Measurements from ENCODE around the gene ACP7.
"Not testable (repeated sequence)": the region's sequence is repeated elsewhere in the genome, so short reads cannot be mapped to it uniquely, and the experiment has no call there.

The ACP7 gene

GRCh38 chr19:39078436-39079200 lies 5.5 kb upstream of the ACP7 start:
- DNase-seq: no peak

DNA sequence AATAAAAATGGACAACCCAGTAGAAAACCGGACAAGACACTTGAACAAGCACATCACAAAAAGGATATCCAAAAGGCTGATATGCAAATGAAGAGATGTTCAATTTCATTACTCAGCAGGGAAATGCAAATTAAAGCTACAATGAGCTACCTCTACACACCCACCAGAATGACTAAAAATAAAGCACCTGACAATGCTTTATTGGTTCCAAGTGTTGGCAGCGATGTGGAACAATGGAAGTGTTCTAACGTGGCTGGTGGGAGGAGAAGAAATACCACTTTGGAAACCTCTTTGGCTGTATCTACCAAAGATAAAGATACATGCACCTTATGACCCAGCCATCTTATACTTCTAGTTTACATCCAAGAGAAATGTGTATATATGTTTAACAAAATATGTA lies 3.7 kb upstream of the ACP7 start:
- no peak for DNase-seq

DNA sequence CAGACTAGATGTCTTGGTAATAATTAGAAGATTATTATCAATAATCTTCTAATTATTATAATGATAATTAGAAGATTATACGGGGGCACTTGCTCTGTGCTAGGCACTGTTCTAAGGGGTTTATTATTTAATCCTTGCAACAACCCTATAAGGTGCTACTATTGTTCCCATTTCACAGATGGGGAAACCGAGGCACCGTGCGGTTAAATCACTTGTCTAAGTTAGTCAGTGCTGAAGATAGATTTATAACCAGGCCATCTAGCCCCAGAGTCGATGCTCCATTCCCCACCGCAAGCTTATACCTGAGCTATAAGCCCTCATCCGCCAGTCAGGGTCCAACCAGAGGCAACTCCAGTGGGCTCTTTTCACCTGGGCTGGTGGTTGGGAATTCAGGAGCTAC lies 2.0 kb upstream of the ACP7 start:
- DNase-seq: no peak

DNA sequence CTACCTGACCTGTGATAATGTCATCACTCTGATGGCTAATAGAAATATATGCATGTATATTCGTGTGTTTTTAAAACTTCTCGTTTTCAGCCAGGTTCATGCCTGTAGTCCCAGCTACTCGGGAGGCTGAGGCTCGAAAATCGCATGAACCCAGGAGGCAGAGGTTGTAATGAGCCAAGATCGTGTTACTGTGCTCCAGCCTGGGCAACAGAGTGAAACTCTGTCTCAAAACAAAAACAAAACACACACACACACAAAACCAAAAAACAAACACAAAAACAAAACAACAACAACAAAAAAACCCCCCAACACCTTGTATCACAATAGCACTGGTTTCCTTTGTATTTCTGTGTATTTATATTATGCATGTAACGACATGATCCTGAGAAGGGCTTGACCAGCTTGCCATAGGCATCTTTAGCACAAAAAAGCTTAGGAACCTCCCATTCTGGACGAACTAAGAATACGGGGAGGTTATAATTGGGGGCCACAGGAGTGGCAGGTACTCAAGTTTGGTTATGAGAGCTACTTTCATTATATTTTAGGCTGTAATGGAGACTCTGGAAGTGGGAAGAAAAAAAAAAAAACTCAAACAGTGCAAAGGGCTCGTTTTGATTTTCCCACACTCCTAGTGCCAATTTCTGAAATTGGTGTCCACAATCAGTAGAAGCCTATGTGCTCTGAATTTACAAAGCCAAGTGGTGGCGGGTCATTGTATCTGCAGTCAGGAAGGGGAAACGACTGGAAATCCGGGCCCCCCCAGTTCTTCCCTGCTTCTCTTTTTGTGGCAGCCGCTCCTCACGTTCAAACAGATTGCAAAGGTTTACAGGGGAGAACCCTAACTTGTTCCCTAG lies 1.2 kb upstream of the ACP7 start:
- DNase-seq: no peak

GRCh38 chr19:39083599-39083982 lies 577 bp upstream of the ACP7 start:
- DNase-seq: no peak

DNA sequence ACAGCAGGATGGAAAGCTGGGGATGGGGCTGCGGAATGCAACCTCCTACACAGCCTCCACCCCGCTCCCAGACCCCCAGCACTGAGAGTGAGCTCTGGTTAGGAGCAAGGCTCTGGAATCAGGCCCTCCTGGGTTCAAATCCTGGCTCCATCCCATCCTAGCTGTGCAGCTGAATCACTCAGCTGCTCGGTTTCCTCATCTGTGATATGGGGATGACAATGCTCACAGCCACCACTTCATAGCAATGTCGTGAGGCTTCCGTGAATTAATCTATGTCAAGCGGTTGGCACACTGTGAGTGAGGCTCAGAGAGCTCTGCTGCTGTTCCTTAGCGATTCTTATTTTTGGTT lies 538 bp downstream of the ACP7 start:
- no peak for DNase-seq

DNA sequence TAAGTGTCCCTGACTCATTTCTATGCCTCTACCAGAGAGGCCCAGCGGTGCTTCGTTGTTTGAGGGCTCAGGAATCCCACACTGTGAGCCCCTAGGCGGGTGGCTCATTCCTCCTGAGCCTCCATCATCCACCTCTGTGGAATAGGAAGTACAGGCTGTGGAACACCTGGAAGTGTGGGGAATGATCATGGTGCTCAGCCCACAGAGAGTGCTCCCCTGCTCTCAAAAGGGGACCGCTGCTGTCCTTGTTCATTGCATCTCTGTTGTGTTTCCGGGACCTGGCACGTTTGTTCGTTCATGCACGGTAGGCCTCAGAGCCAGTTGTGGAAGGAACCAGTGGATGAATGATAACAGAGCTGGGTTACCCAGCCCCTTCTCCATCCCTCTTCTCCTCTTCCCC lies 1.2 kb downstream of the ACP7 start:
- no peak for DNase-seq

DNA sequence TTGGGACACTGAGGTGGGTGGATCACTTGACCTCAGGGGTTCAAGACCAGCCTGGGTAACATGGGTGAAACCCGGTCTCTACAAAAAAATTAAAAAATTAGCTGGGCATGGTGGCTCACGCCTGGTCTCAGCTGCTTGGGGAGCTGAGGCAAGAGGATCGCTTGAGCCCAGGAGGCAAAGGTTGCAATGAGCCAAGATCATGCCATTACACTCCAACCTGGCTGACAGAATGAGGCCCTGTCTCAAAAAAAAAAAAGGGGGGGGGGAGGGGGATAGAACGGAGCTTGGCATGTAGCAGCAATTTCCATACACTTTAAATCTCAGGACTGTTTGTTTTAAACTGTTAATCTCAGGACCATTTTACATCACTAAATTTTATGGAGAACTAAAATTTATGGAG lies 2.2 kb downstream of the ACP7 start:
- no peak for DNase-seq

- DNase-seq: no peak
Observed at GRCh38 chr19:39087907-39088686, 3.9 kb downstream of the ACP7 start.

DNA sequence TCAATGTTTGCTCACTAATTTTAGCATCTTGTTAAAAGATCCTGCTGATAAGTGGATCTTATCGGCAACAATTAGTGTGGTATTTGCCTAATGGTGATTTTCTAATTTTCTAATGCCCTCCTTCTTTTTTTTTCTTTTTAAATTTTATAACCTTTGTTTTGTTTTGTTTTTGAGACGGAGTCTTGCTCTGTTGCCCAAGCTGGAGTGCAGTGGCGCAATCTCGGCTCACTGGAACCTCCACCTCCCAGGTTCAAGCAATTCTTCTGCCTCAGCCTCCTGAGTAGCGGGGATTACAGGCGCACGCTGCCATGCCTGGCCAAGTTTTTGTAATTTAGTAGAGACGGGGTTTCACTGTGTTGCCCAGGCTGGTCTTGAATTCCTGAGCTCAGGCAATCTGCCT lies 5.8 kb downstream of the ACP7 start:
- not testable (repeated sequence) for DNase-seq

DNA sequence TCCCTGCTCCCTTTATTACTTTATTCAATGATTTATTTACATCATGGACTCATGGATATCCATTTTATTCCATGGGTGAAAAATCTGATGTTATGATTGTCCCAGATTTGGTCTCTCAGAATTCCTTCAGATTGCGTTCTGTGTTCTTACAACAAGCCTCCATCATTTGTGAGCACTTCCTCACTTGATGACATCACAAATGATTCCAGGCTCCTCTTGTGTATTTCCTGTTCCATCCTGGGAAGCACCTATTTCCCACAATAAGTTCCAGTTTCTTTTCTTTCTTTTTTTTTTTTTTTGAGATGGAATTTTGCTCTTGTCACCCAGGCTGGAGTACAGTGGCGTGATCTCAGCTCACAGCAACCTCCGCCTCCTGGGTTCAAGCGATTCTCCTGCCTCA lies 6.7 kb downstream of the ACP7 start:
- no peak for DNase-seq

GRCh38 chr19:39095799-39096540 lies 11.8 kb downstream of the ACP7 start:
- not testable (repeated sequence) for DNase-seq

DNA sequence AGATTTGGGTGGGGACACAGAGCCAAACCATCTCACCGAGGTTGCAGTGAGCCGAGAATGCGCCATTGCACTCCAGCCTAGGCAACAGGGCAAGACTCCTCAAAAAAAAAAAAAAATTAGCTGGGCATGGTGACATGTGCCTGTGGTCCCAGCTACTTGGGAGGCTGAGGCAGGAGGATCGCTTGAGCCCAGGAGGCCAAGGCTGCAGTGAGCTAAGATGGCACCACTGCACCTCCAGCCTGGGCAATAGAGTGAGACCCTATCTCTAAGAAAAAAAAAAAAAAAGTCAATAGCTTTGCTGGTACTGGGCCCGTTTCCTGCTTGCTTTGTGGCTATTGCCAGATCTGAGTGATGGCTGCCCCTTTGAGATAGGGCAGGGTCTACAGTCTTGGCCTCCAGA lies 13.1 kb downstream of the ACP7 start:
- DNase-seq: no peak

DNA sequence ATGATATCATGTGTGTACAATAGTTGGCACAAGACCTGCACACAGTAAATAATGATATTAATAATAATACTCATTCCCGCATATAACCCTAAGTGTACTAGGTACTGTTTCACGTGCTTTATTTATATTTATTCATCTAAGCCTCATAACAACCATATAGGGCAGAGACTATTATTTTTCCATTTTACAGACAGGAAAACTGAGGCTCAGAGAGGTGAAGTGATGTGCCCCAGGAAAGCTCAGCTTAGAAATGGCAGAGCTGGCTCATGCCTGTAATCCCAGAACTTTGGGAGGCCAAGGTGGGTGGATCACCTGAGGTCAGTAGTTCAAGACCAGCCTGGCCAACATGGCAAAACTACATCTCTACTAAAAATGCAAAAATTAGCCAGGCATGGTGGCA lies 13.6 kb downstream of the ACP7 start:
- DNase-seq: no peak

DNA sequence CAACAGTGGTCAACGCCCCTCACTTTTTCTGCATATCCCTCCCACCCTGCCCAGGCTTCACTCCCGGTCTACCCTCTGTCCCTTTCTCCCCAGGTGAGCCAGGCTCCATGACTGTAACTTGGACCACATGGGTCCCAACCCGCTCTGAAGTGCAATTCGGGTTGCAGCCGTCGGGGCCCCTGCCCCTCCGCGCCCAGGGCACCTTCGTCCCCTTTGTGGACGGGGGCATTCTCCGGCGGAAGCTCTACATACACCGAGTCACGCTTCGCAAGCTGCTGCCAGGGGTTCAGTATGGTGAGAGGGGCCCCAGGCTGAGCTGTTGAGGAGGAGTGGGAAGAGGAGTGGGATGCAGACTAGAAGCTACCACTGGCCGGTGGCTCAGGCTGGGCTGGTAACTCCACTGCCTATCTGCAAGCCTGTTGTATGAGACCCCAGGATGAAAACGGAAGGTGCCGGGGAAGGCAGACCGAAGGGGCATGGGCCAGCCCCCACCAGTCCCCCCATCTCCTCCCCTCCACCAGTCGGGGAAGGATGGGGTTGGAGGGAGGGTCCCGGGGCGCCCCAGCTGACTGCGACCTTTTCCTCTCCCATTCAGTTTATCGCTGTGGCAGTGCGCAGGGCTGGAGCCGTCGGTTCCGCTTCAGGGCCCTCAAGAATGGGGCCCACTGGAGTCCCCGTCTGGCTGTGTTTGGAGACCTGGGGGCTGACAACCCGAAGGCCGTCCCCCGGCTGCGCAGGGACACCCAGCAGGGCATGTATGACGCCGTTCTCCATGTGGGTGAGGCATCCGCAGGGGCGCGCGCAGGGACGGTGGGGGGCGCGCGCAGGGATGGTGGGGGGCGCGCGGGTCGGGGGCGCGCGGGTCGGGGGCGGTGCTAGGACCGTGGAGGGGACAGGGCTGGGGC lies 14.4 kb downstream of the ACP7 start:
- no peak for DNase-seq

DNA sequence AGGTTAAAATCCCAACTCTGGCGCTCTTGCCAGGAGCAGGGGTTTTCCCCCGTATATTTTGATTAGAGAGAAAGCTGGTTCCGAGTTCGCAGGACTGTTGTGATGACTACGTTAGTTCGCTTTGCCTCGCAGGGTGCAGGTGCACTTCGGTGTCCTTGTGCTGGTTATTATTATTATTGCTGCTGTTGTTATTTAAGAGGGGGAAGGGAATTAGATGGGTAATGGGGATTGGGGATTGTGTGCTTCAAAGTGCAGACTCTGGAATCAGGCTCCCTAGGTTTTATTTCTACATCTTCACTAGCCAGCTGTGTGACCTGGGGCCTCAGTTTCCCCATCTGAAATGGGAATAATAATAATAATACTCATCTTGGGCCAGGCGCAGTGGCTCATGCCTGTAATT lies 15.2 kb downstream of the ACP7 start:
- DNase-seq: no peak

- DNase-seq: no peak
Observed at GRCh38 chr19:39100500-39101166, 16.5 kb downstream of the ACP7 start.

- DNase-seq: no peak
Observed at GRCh38 chr19:39103151-39103550, 19.0 kb downstream of the ACP7 start.

DNA sequence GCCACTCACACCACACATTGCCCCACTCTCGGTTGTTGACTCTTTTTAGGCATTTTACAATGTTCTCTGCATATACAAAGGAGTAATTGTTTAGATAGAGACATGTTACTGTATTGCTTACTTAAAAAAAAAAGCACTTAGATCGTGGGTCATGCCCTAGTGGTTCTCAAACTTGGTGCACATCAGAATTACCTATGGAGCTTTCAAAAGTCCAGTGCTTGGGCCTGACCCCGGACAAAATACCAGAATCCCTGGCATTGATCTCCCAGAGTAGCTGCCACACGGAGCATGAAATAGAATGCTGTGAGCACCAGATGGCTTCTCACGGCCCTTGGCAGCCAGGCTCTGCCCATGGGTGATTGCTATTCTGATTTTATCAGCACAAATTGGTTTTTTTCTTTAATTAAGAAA lies 20.0 kb downstream of the ACP7 start:
- DNase-seq: peak; percentile 21

DNA sequence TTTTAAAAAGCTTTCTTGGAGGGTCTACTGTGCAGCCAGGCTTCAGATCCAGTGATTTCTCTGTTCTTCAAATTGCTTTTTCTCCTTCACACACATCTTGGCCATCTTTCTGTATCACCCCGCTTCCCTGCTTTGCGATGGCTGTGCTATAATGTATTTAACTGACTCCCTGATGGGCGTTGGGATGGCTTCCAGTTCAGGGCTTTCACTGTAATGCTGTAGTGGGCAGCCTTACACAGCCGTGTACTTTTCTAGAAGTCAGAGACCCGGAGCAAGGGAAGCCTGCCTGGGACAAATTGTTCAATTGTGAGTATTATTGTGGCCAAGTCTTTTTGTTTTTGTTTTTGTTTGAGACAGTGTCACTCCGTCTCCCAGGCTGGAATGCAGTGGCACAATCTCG lies 22.0 kb downstream of the ACP7 start:
- DNase-seq: no peak

DNA sequence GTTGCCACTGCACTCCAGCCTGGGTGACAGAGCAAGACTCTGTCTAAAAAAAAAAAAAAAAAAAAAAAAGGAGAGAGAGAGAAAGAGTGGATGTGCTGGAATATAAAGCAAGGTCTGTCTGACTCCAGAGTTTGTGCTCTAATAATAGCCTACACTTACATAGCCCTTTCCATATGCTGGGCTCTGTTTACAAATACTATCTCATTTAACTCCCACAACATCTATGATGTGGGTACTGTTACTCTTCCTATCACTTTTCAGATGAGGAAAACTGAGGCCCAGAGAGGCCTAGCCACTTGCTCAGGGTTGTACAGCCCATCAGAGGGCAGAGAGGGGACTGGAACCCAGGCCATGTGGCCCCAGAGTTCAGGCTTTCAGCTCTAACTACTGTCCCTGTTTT lies 25.5 kb downstream of the ACP7 start:
- DNase-seq: no peak
